Measurements from ENCODE around the gene MLX.
"Not testable (repeated sequence)": the region's sequence is repeated elsewhere in the genome, so short reads cannot be mapped to it uniquely, and the experiment has no call there.

The MLX gene

DNA sequence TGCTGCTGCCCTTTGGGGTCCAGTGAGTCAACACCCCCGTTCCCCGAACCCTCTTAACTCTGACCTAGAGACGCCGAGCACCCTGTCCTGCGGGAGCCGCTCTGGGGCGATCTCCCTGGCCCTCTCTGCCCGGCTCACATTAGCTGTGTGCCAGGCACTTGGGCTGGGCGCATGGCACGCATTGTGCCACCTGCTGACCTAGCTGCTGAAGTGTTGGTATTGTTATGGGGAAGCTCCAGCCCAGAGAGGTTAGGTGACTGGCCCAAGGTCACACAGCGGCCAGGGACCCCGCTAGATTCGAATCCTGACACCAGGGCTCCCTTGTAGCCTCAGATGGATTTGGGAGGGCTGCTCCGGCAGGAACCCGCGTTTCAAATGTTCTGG lies 13.0 kb upstream of the MLX start:
- no peak for DNase-seq (ENCODE audit: low read depth in 1 of 2, low spot score in 1 of 2)
- no peak for TF ChIP-seq GABPA (IDR thresholded peaks at IDR 0.05; ENCODE audit: low read depth)
- no peak for TF ChIP-seq SPI1 (IDR thresholded peaks at IDR 0.05; ENCODE audit: borderline replicate concordance, low read depth)
- TF ChIP-seq, protein P1, sequence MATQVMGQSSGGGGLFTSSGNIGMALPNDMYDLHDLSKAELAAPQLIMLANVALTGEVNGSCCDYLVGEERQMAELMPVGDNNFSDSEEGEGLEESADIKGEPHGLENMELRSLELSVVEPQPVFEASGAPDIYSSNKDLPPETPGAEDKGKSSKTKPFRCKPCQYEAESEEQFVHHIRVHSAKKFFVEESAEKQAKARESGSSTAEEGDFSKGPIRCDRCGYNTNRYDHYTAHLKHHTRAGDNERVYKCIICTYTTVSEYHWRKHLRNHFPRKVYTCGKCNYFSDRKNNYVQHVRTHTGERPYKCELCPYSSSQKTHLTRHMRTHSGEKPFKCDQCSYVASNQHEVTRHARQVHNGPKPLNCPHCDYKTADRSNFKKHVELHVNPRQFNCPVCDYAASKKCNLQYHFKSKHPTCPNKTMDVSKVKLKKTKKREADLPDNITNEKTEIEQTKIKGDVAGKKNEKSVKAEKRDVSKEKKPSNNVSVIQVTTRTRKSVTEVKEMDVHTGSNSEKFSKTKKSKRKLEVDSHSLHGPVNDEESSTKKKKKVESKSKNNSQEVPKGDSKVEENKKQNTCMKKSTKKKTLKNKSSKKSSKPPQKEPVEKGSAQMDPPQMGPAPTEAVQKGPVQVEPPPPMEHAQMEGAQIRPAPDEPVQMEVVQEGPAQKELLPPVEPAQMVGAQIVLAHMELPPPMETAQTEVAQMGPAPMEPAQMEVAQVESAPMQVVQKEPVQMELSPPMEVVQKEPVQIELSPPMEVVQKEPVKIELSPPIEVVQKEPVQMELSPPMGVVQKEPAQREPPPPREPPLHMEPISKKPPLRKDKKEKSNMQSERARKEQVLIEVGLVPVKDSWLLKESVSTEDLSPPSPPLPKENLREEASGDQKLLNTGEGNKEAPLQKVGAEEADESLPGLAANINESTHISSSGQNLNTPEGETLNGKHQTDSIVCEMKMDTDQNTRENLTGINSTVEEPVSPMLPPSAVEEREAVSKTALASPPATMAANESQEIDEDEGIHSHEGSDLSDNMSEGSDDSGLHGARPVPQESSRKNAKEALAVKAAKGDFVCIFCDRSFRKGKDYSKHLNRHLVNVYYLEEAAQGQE (IDR thresholded peaks at IDR 0.05; ENCODE audit: insufficient replicate concordance, low read depth): no peak
- no peak for TF ChIP-seq POLR2AphosphoS5 (IDR thresholded peaks at IDR 0.05; ENCODE audit: low read depth)
- no peak for TF ChIP-seq CTCF (IDR thresholded peaks at IDR 0.05; ENCODE audit: insufficient read depth, low read length)
- Histone ChIP-seq H3K27ac (replicated peaks) (peak overlapping the region; percentile 68; the same call in 1 of the 2 replicates), H3K4me3 (replicated peaks; ENCODE audit: insufficient read depth, low read length) (peak overlapping the region; percentile 88), H3K27me3 (ENCODE audit: insufficient read depth, poor library complexity, severe bottlenecking) (no peaks in the 10 kb centered on the region)

DNA sequence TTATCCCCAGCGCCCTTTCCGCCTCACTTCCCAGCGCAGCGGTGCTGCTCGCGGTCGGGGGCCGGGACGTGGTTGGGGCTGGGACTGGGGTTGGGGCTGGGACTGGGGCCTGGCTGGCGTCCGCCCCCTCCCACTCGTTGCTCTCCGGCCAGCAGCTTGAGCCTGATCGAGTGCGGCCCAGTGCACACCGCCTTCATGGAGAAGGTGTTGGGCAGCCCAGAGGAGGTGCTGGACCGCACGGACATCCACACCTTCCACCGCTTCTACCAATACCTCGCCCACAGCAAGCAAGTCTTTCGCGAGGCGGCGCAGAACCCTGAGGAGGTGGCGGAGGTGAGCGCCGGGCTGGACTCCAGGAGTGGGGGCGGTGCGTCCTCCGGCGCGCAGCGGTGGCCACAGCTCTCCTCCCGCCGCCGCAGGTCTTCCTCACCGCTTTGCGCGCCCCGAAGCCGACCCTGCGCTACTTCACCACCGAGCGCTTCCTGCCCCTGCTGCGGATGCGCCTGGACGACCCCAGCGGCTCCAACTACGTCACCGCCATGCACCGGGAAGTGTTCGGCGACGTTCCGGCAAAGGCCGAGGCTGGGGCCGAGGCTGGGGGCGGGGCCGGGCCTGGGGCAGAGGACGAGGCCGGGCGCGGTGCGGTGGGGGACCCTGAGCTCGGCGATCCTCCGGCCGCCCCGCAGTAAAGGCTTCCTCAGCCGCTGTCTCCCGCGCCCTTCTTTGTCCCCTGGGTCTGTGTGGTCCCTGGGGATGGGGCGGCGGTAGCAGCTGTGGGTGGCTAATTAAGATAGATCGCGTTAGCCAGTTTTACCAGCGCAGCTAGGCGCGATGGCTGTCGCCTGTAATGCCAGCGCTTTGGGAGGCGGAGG lies 12.4 kb upstream of the MLX start:
- peak overlapping the region; percentile 68 for H3K27ac ChIP-seq (replicated peaks)
- peak overlapping the region; percentile 88 for H3K4me3 ChIP-seq (replicated peaks; ENCODE audit: insufficient read depth, low read length)
- TF ChIP-seq GABPA (IDR thresholded peaks at IDR 0.05; ENCODE audit: low read depth) (0 out of 2 replicates have a peak, but pooled peaks have one; percentile 25), POLR2AphosphoS5 (IDR thresholded peaks at IDR 0.05; ENCODE audit: low read depth) (peak; percentile 77)
- TF ChIP-seq, protein P1 (IDR thresholded peaks at IDR 0.05; ENCODE audit: insufficient replicate concordance, low read depth): no peak
- H3K27me3 ChIP-seq (ENCODE audit: insufficient read depth, poor library complexity, severe bottlenecking): no peaks in the 10 kb centered on the region
- peak; percentile 79 to 88 for DNase-seq (ENCODE audit: low read depth in 1 of 2, low spot score in 1 of 2)

GRCh38 chr17:42555122-42555622 lies 11.7 kb upstream of the MLX start:
- H3K27ac ChIP-seq (replicated peaks): peak overlapping the region; percentile 68
- TF ChIP-seq CTCF (IDR thresholded peaks at IDR 0.05; ENCODE audit: insufficient read depth, low read length) (no peak), POLR2AphosphoS5 (IDR thresholded peaks at IDR 0.05; ENCODE audit: low read depth) (no peak), GABPA (IDR thresholded peaks at IDR 0.05; ENCODE audit: low read depth) (no peak), SPI1 (IDR thresholded peaks at IDR 0.05; ENCODE audit: borderline replicate concordance, low read depth) (no peak)
- TF ChIP-seq, protein P1 (IDR thresholded peaks at IDR 0.05; ENCODE audit: insufficient replicate concordance, low read depth): no peak
- H3K27me3 ChIP-seq (ENCODE audit: insufficient read depth, poor library complexity, severe bottlenecking): no peaks in the 10 kb centered on the region
- DNase-seq (ENCODE audit: low read depth in 1 of 2, low spot score in 1 of 2): no peak
- peak overlapping the region; percentile 88 for H3K4me3 ChIP-seq (replicated peaks; ENCODE audit: insufficient read depth, low read length)

GRCh38 chr17:42555961-42556617 lies 10.8 kb upstream of the MLX start:
- not testable (repeated sequence) for H3K4me3 ChIP-seq (replicated peaks; ENCODE audit: insufficient read depth, low read length); DNase-seq (ENCODE audit: low read depth in 1 of 2, low spot score in 1 of 2); H3K27ac ChIP-seq (replicated peaks); H3K27me3 ChIP-seq (ENCODE audit: insufficient read depth, poor library complexity, severe bottlenecking)
